GM21717 (cell line): ENCODE data around the gene MEMO1.

Experiments
- ATAC-seq: cut with Tn5 transposase; IDR thresholded peaks from one replicate; pipeline ENCODE4 v1.9.1; 2021; ENCODE audit warnings: mild to moderate bottlenecking, moderate library complexity; ENCODE audit not compliant: unreplicated experiment

The MEMO1 gene

DNA sequence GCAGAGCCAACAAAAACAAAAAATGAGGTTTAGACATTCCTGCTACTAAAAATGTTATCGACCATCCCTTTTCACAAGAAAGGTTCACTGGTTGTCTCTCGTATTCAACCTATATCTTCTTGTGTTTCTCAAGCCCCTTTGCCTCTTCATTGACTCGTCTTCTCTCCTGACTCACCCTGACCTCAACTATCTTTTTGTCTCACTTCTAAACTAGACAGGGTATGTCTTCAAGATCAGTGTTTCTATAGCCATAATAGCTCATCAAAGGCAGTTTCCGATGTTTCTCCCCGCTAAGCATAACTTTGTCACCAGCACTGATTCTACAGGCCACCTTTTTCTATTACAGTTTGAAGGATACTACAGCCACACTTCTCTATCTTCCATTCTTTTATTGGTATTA, 178.4 kb downstream of the MEMO1 start:
- ATAC-seq, result no peak

DNA sequence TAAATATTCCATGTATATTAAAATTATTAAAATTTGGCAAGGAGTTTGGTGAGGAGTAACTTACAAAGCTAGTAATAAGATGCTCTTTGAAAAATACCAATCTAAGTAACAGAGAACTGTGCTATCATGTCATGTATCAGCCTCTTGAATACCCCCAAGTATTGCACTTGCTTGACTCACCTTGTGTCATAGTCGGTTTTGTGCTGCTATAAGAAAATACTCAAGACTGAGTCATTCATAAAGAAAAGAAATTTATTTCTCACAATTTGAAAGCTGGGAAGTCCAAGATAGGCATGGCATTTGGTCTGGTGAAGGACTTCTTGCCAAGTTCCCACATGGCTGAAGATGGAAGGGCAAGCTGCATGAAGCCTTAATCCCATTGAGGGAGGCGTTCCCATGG, 179.2 kb downstream of the MEMO1 start:
- no peak for ATAC-seq

DNA sequence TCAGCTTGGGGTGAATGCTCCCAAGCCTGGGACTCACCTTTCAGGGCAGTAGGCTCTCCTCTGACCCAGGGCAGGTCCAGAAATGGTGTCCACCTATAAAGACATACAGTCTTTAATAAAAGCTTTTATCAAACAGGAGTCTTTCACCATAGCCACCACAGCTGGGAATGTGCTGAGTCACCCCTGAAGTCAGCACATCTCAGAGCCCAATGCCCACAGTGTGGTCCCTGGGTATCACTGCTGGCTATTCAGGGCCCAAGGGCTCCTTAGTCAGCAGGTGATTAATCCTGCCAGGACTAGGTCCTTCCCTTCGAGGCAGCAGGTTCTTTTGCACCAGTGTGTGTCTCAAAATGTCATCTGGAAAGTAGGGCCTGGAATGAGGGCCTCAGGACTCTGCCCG, 181.9 kb downstream of the MEMO1 start:
- no peak for ATAC-seq

DNA sequence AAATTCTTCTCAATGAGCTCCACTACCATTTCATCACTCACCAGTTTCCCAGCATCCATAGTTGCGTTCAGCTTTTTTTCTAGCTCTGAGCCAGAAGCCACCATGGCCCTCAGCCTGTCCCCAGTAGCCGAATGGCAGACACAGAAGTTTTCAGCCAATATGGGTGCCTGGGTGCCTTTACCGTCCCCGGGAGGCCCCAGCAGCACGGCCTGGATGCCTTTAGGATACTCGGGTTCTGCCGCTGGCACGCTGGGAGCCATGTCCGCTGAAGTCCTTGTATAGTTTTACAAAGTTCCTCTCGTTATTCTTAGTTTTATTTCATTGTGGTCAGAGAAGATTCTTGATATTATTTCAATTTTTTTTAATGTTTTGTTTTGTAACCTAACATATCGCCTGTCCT, 187.2 kb downstream of the MEMO1 start:
- ATAC-seq, result no peak

DNA sequence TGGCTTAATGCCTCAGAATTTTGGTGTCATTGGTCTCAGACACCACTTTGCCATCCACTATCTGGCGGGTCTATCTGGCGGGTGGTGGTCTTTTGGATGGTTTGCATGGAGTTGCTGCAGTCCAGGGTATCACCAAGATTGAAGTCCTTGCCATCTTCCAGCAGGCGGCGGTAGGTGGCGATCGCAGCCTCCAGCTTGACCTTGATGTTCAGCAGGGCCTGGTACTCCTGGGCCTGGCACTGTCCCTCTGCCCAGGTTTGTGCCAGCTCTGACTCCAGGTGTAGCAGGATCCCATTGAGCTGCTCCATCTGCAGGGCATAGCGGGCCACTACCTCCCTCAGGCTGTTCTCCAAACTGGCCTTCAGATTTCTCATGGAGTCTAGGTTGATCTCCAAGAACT, 188.2 kb downstream of the MEMO1 start:
- ATAC-seq, result no peak
